HEK293 (cell line): ENCODE measurements around the gene TRAF1.

Source experiments
- BCL11A ChIP-seq: fragments of 450-650 bp; formaldehyde crosslinking; IDR thresholded peaks from 2 replicates; pipeline ENCODE4 v1.5.1; 2016; ENCODE audit warnings: low read depth, missing biosample characterization, missing genetic modification characterization
- ELK4 ChIP-seq: IDR thresholded peaks from 2 replicates; pipeline ENCODE4 v1.6.1; 2011; ENCODE audit warnings: mild to moderate bottlenecking, low read depth, low read length, borderline replicate concordance
- TCF7L2 ChIP-seq: IDR thresholded peaks from 2 replicates; pipeline ENCODE4 v1.6.1; 2011; ENCODE audit warnings: low read depth, mild to moderate bottlenecking, inconsistent platforms, low read length, moderate library complexity, borderline replicate concordance
- ZFHX2 ChIP-seq: fragments of 450-650 bp; formaldehyde crosslinking; conservative IDR thresholded peaks from 2 replicates; pipeline ENCODE4 v1.5.1; 2016; ENCODE audit warnings: missing biosample characterization, missing genetic modification characterization
- ZNF555 ChIP-seq: fragments of 450-650 bp; formaldehyde crosslinking; conservative IDR thresholded peaks from 2 replicates; pipeline ENCODE4 v1.5.1; 2017; ENCODE audit warnings: missing biosample characterization, mild to moderate bottlenecking, missing genetic modification characterization, inconsistent platforms
- TF ChIP-seq, protein P1 (sequence below): fragments of 450-650 bp; formaldehyde crosslinking; IDR thresholded peaks from 2 replicates; pipeline ENCODE4 v1.5.1; 2016; ENCODE audit warnings: missing biosample characterization, missing genetic modification characterization
- TF ChIP-seq, protein P2 (sequence below): fragments of 450-650 bp; formaldehyde crosslinking; IDR thresholded peaks from 2 replicates; pipeline ENCODE4 v1.5.1; 2016; ENCODE audit warnings: missing biosample characterization, missing genetic modification characterization, borderline replicate concordance

DNA sequence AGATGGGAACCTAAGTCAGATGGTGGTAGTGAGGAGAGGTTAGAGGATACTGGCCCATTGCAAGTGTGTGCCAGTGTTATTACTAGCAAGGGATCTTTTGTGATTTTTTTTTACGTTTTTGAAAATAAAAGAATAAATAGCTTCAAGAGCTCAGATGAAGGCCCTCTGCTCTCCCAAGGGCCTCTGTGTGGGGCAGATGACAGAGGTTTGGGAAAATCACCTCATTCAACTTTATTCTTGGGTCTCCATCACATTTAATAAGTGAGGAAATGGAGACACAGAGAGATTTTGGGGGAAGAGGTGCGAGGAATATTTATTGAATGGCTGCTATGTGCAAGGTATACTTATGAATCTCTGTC, 10.1 kb upstream of the TRAF1 start:
- TF ChIP-seq, protein P1, sequence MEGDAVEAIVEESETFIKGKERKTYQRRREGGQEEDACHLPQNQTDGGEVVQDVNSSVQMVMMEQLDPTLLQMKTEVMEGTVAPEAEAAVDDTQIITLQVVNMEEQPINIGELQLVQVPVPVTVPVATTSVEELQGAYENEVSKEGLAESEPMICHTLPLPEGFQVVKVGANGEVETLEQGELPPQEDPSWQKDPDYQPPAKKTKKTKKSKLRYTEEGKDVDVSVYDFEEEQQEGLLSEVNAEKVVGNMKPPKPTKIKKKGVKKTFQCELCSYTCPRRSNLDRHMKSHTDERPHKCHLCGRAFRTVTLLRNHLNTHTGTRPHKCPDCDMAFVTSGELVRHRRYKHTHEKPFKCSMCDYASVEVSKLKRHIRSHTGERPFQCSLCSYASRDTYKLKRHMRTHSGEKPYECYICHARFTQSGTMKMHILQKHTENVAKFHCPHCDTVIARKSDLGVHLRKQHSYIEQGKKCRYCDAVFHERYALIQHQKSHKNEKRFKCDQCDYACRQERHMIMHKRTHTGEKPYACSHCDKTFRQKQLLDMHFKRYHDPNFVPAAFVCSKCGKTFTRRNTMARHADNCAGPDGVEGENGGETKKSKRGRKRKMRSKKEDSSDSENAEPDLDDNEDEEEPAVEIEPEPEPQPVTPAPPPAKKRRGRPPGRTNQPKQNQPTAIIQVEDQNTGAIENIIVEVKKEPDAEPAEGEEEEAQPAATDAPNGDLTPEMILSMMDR (tag by site-specific recombination) = no peak; the same call in 1 of the 2 replicates
- TF ChIP-seq BCL11A (tag by site-specific recombination) (no peak), ELK4 (no peak), ZNF555 (tag by site-specific recombination) (no peak), ZFHX2 (tag by site-specific recombination) (no peak), TCF7L2 (no peak)
- TF ChIP-seq, protein P2, sequence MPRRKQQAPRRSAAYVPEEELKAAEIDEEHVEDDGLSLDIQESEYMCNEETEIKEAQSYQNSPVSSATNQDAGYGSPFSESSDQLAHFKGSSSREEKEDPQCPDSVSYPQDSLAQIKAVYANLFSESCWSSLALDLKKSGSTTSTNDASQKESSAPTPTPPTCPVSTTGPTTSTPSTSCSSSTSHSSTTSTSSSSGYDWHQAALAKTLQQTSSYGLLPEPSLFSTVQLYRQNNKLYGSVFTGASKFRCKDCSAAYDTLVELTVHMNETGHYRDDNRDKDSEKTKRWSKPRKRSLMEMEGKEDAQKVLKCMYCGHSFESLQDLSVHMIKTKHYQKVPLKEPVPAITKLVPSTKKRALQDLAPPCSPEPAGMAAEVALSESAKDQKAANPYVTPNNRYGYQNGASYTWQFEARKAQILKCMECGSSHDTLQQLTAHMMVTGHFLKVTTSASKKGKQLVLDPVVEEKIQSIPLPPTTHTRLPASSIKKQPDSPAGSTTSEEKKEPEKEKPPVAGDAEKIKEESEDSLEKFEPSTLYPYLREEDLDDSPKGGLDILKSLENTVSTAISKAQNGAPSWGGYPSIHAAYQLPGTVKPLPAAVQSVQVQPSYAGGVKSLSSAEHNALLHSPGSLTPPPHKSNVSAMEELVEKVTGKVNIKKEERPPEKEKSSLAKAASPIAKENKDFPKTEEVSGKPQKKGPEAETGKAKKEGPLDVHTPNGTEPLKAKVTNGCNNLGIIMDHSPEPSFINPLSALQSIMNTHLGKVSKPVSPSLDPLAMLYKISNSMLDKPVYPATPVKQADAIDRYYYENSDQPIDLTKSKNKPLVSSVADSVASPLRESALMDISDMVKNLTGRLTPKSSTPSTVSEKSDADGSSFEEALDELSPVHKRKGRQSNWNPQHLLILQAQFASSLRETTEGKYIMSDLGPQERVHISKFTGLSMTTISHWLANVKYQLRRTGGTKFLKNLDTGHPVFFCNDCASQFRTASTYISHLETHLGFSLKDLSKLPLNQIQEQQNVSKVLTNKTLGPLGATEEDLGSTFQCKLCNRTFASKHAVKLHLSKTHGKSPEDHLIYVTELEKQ (tag by site-specific recombination) = no peak
